MCF 10A (cell line): Measurements from ENCODE around the gene PIH1D2. TPM values are rescaled to one million over a fixed set of nuclear protein-coding genes. Genes with fewer than 3 reads are reported as not detected.
A peak's percentile ranks its signal among the peaks of the same experiment; 100 is the strongest.

Experiments
- BruUV-seq: library from RNA; stranded (reverse); fragments of 400-500 nt; replicated peaks from 2 replicates; lab custom pipeline; 2021; lab: Mats Ljungman, UMichigan
- CTCF ChIA-PET: fragments of 300-600 bp; sonication (Branson Sonifier 250); formaldehyde crosslinking; extraction: SDS; loops from one replicate; lab custom pipeline; 2021; ENCODE audit warnings: antibody characterized with exemption, inconsistent platforms; lab: Yijun Ruan, JAX
- POLR2A ChIA-PET: fragments of 300-600, 350-650 bp; sonication (Branson Sonifier 250); formaldehyde crosslinking; extraction: SDS; loops from one replicate; lab custom pipeline; 2020; ENCODE audit warnings: antibody characterized with exemption, inconsistent platforms; lab: Yijun Ruan, JAX
- DNase-seq: peaks from one replicate; pipeline ENCODE4 v3.0.0-alpha.2; 2018; ENCODE audit not compliant: unreplicated experiment
- H3K27ac Mint-ChIP-seq: one replicate; pipeline ENCODE4 v1.8.0; 2022; ENCODE audit warnings: mild to moderate bottlenecking, low read depth, mixed read lengths; ENCODE audit not compliant: unreplicated experiment
- H3K27me3 Mint-ChIP-seq: one replicate; pipeline ENCODE4 v1.8.0; 2022; ENCODE audit warnings: mixed read lengths; ENCODE audit not compliant: insufficient read depth, unreplicated experiment
- H3K36me3 Mint-ChIP-seq: one replicate; pipeline ENCODE4 v1.8.0; 2022; ENCODE audit warnings: mild to moderate bottlenecking, moderate library complexity, mixed read lengths; ENCODE audit not compliant: insufficient read depth, unreplicated experiment
- H3K4me1 Mint-ChIP-seq: one replicate; pipeline ENCODE4 v1.8.0; 2022; ENCODE audit warnings: mixed read lengths; ENCODE audit not compliant: insufficient read depth, unreplicated experiment
- H3K4me3 Mint-ChIP-seq: one replicate; pipeline ENCODE4 v1.8.0; 2022; ENCODE audit warnings: mild to moderate bottlenecking, moderate library complexity, mixed read lengths; ENCODE audit not compliant: unreplicated experiment
- H3K9me3 Mint-ChIP-seq: one replicate; pipeline ENCODE4 v1.8.0; 2022; ENCODE audit warnings: mixed read lengths; ENCODE audit not compliant: unreplicated experiment
- CTCF ChIP-seq: fragments of 200-600 bp; IDR thresholded peaks from one replicate; pipeline ENCODE4 v1.8.0; 2022; ENCODE audit warnings: antibody characterized with exemption, mild to moderate bottlenecking; ENCODE audit not compliant: unreplicated experiment
- intact Hi-C: fragments of 100-400 bp; cut with micrococcal nuclease; formaldehyde crosslinking; loops from 2 replicates; pipeline ENCODE4 v1.14.1; 2022
- total RNA-seq: library from RNA; stranded (reverse); gene quantifications from 2 replicates; pipeline ENCODE4 v1.2.3, GENCODE V29; 2022

PIH1D2 gene
- total RNA-seq, 1 experiment from 2014 or later, result 2.1 TPM

GRCh38 chr11:112086422-112087191, 12.8 kb upstream of the PIH1D2 start, which contains the start of the genes SDHD and TIMM8B:
TSS of gene SDHD (plus strand) at chr11:112086873. CDS start at chr11:112086908, 35 bp downstream.
TSS of gene TIMM8B (minus strand) at chr11:112086756. CDS start at chr11:112086723, 33 bp downstream.
- H3K36me3 Mint-ChIP-seq, result peaks cover 84% of the 10 kb centered on the region
- ChIA-PET CTCF (interaction anchor here (0.6 to 1.8 kb wide), 5 partner anchors 12 to 194 kb away, joined by 3 to 5 read pairs (median 3); partner anchors contain the start of genes NKAPD1 and PIH1D2), POLR2A (interaction anchor here (0.6 to 5.2 kb wide), 57 partner anchors 8 to 484 kb away, joined by 3 to 71 read pairs (median 4); partner anchors contain the start of genes ALG9, BCO2, DIXDC1 and DLAT)
- peaks cover 43% of the 10 kb centered on the region for H3K4me1 Mint-ChIP-seq
- peak; percentile 99 for DNase-seq
- intact Hi-C loops, result loop anchor here (1.0 kb wide), 3 partner anchors 89 to 207 kb away; partner anchors contain the start of genes BCO2, CFAP68 and FDXACB1
- TF ChIP-seq CTCF, result peak; percentile 21
- no peaks in the 10 kb centered on the region for H3K9me3 Mint-ChIP-seq
- no TSS peak for BruUV-seq
- peak within 1 kb of the TSS; percentile 88 for H3K4me3 Mint-ChIP-seq
- H3K27me3 Mint-ChIP-seq, result no peaks in the 10 kb centered on the region
- peak within 1 kb of the TSS; percentile 95 for H3K27ac Mint-ChIP-seq

- peak; percentile 44 for DNase-seq
Observed at GRCh38 chr11:112085822-112086421, 12.1 kb upstream of the PIH1D2 start.

GRCh38 chr11:112082729-112083128, 8.9 kb upstream of the PIH1D2 start:
- H3K27ac Mint-ChIP-seq, result peak overlapping the region; percentile 71
- no peak for TF ChIP-seq CTCF
- intact Hi-C loops, result no loop called here
- ChIA-PET POLR2A (interaction anchor here (0.6 to 5.2 kb wide), 5 partner anchors 7 to 156 kb away, joined by 3 to 71 read pairs (median 4); partner anchors contain the start of genes IL18, NKAPD1 and PIH1D2), CTCF (interaction anchor here (0.6 to 0.9 kb wide), 3 partner anchors 22 to 1693 kb away, joined by 3 read pairs; no protein-coding TSS in a partner anchor)
- H3K36me3 Mint-ChIP-seq, result peaks cover 89% of the 10 kb centered on the region
- DNase-seq, result peak; percentile 35
- no peaks in the 10 kb centered on the region for H3K27me3 Mint-ChIP-seq
- no peaks in the 10 kb centered on the region for H3K9me3 Mint-ChIP-seq
- H3K4me1 Mint-ChIP-seq, result peaks cover 21% of the 10 kb centered on the region
- TSS peak; percentile 5 for BruUV-seq
- H3K4me3 Mint-ChIP-seq, result no peak overlapping the region

More at GRCh38 chr11:112085822-112086421, 12.1 kb upstream of the PIH1D2 start:
- Mint-ChIP-seq H3K36me3 (peaks cover 84% of the 10 kb centered on the region), H3K27ac (peak overlapping the region; percentile 95), H3K9me3 (no peaks in the 10 kb centered on the region), H3K4me3 (peak overlapping the region; percentile 88), H3K27me3 (no peaks in the 10 kb centered on the region), H3K4me1 (peaks cover 37% of the 10 kb centered on the region)
- TSS peak; percentile 67 for BruUV-seq
- TF ChIP-seq CTCF, result no peak
- CTCF ChIA-PET, result interaction anchor here (0.9 kb wide), 1 partner anchor 193 kb away, joined by 5 read pairs; no protein-coding TSS in a partner anchor
- intact Hi-C loops, result loop anchor here (1.0 kb wide), 3 partner anchors 89 to 207 kb away; partner anchors contain the start of genes BCO2, CFAP68 and FDXACB1
- POLR2A ChIA-PET, result interaction anchor here (0.6 to 5.2 kb wide), 43 partner anchors 10 to 483 kb away, joined by 3 to 71 read pairs (median 5); partner anchors contain the start of genes ALG9, BCO2, DIXDC1 and DLAT
